Vagina (tissue), 2 donors: ENCODE data around the gene UBE2V1.

ENCODE experiments used
- POLR2A ChIP-seq, 2 donors: fragments of 450-650 bp; IDR thresholded peaks; one replicate each; pipeline ENCODE4 v1.6.1; 2017; ENCODE audit warnings: antibody characterized with exemption in 2 of 2, mild to moderate bottlenecking in 2 of 2, moderate library complexity in 2 of 2
- TF ChIP-seq, protein P1 (sequence below), 3 experiments: fragments of 450-650 bp in 2 of 3; fragments of 200-600 bp in 1 of 3; sonication (generic) in 1 of 3; IDR thresholded peaks; one replicate each; pipeline ENCODE4 v1.5.1; 2017 to 2019; ENCODE audit warnings: antibody characterized with exemption in 3 of 3, mild to moderate bottlenecking in 2 of 3, moderate library complexity in 2 of 3

DNA sequence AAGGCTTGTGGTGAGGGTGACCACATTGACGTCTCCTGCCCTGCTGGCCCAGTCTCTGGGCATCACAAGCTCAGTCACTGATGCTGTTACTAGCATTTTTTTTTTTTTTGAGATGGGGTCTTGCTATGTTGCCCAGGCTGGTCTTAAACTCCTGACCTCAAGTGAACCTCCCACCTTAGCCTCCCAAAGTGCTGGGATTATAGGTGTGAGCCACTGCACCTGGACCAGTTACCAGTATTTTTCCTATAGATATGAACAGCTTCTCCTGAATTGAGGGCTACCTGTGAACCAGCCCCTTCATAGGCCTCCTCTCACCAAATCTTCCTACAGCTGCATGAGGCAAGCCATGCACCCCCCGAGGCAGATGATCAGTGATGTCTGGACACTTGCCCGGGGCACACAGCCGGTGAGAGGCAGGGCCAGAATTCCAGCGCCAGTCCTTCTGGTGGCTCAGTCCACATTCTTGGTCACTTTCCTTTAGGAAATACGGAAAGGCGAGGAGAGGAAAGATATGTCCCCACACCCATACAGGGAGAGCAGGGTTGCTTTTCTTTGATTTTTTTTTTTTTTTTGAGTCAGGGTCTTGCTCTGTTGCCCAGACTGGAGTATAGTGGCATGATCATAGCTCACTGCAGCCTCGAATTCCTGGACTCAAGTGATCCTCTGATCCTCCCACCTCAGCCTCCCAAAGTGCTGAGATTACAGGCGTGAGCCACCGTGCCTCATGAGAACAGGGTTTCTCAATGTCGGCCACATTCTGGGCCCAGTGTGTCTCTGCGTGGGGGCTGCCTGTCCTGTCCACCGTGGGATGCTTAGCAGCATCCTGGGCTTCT, 50.7 kb downstream of the UBE2V1 start:
- TF ChIP-seq, protein P1, sequence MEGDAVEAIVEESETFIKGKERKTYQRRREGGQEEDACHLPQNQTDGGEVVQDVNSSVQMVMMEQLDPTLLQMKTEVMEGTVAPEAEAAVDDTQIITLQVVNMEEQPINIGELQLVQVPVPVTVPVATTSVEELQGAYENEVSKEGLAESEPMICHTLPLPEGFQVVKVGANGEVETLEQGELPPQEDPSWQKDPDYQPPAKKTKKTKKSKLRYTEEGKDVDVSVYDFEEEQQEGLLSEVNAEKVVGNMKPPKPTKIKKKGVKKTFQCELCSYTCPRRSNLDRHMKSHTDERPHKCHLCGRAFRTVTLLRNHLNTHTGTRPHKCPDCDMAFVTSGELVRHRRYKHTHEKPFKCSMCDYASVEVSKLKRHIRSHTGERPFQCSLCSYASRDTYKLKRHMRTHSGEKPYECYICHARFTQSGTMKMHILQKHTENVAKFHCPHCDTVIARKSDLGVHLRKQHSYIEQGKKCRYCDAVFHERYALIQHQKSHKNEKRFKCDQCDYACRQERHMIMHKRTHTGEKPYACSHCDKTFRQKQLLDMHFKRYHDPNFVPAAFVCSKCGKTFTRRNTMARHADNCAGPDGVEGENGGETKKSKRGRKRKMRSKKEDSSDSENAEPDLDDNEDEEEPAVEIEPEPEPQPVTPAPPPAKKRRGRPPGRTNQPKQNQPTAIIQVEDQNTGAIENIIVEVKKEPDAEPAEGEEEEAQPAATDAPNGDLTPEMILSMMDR (IDR thresholded peaks at IDR 0.05): no peak
- TF ChIP-seq POLR2A (IDR thresholded peaks at IDR 0.05): no peak
